ENCODE results near the gene NT5DC4. TPM values are rescaled to one million over a fixed set of nuclear protein-coding genes. Genes with fewer than 3 reads are reported as not detected.

NT5DC4 gene
- not detected in 2 replicates for total RNA-seq (ENCODE audit: low replicate concordance)

DNA sequence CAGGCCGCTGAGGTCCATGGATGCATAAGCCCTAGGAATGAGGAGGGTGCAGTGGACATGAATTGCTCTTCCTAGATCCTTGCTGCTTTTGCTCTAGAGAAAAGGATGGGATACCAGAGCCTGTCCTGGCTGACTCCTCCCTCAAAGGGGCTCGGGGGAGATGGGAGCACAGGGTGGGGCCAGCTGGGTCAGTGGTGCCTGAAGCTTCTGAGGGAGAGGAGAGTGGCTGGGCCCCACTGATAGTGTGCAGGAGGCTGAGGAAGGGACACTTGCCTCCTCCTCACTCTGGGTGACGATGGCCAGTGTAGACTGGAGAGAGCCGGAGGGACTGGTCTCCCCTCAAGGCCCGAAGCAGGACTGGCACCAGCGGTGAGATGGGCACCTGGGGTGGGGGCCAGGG lies at the start of gene NT5DC4:
NT5DC4 (plus strand) TSS at position 236 of the 400 bp plus-strand sequence; CDS start at position 296, 60 bp downstream.
- no peak within 1 kb of the TSS for H3K4me3 ChIP-seq (ENCODE audit: low read depth, low read length)
- TF ChIP-seq, protein P1, sequence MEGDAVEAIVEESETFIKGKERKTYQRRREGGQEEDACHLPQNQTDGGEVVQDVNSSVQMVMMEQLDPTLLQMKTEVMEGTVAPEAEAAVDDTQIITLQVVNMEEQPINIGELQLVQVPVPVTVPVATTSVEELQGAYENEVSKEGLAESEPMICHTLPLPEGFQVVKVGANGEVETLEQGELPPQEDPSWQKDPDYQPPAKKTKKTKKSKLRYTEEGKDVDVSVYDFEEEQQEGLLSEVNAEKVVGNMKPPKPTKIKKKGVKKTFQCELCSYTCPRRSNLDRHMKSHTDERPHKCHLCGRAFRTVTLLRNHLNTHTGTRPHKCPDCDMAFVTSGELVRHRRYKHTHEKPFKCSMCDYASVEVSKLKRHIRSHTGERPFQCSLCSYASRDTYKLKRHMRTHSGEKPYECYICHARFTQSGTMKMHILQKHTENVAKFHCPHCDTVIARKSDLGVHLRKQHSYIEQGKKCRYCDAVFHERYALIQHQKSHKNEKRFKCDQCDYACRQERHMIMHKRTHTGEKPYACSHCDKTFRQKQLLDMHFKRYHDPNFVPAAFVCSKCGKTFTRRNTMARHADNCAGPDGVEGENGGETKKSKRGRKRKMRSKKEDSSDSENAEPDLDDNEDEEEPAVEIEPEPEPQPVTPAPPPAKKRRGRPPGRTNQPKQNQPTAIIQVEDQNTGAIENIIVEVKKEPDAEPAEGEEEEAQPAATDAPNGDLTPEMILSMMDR (IDR thresholded peaks at IDR 0.05; ENCODE audit: insufficient read depth, low read length): no peak
- DNase-seq (ENCODE audit: low read depth): no peak

GRCh38 chr2:112671801-112672200 lies 49.0 kb upstream of the NT5DC4 start:
- no peak overlapping the region for H3K4me3 ChIP-seq (ENCODE audit: low read depth, low read length)

GRCh38 chr2:112673008-112673407 lies 47.8 kb upstream of the NT5DC4 start:
- TF ChIP-seq, protein P1 (IDR thresholded peaks at IDR 0.05; ENCODE audit: insufficient read depth, low read length): no peak
- DNase-seq (ENCODE audit: low read depth): no peak
- H3K4me3 ChIP-seq (ENCODE audit: low read depth, low read length): no peak overlapping the region

More at GRCh38 chr2:112671801-112672200, 49.0 kb upstream of the NT5DC4 start:
- DNase-seq (ENCODE audit: low read depth): no peak
- TF ChIP-seq, protein P1 (IDR thresholded peaks at IDR 0.05; ENCODE audit: insufficient read depth, low read length): no peak

- no peak overlapping the region for H3K4me3 ChIP-seq (ENCODE audit: low read depth, low read length)
- DNase-seq (ENCODE audit: low read depth): peak; percentile 56
- TF ChIP-seq, protein P1 (IDR thresholded peaks at IDR 0.05; ENCODE audit: insufficient read depth, low read length): no peak
These were observed 46.6 kb upstream of the NT5DC4 start for GRCh38 chr2:112674229-112674628.

- TF ChIP-seq, protein P1 (IDR thresholded peaks at IDR 0.05; ENCODE audit: insufficient read depth, low read length): no peak
- H3K4me3 ChIP-seq (ENCODE audit: low read depth, low read length): no peak overlapping the region
- DNase-seq (ENCODE audit: low read depth): peak; percentile 72
These were observed 41.3 kb upstream of the NT5DC4 start for GRCh38 chr2:112679484-112679883.

- DNase-seq (ENCODE audit: low read depth): no peak
- no peak overlapping the region for H3K4me3 ChIP-seq (ENCODE audit: low read depth, low read length)
- TF ChIP-seq, protein P1 (IDR thresholded peaks at IDR 0.05; ENCODE audit: insufficient read depth, low read length): no peak
These were observed 40.1 kb upstream of the NT5DC4 start for GRCh38 chr2:112680666-112681101.

- no peak overlapping the region for H3K4me3 ChIP-seq (ENCODE audit: low read depth, low read length)
- DNase-seq (ENCODE audit: low read depth): no peak
- TF ChIP-seq, protein P1 (IDR thresholded peaks at IDR 0.05; ENCODE audit: insufficient read depth, low read length): no peak
These were observed 38.7 kb upstream of the NT5DC4 start for GRCh38 chr2:112682101-112682500.

Measured in fibroblast of the aortic adventitia (primary cell).